HepG2 (cell line): ENCODE measurements around the gene POLRMT.
A peak's percentile ranks its signal among the peaks of the same experiment; 100 is the strongest.

Source experiments
- ASH2L ChIP-seq: fragments of 300-600, 200-600 bp; sonication (generic); IDR thresholded peaks from 2 replicates; pipeline ENCODE4 v1.7.0; 2017; ENCODE audit warnings: low read depth, mild to moderate bottlenecking, moderate library complexity, mixed read lengths, low read length; ENCODE audit not compliant: insufficient read length
- CTCF ChIP-seq: sonication (generic); formaldehyde crosslinking; IDR thresholded peaks from 2 replicates; pipeline ENCODE4 v1.5.0; 2020; ENCODE audit warnings: mild to moderate bottlenecking, missing genetic modification reagents, moderate library complexity
- EZH2 ChIP-seq: conservative IDR thresholded peaks from 2 replicates; pipeline ENCODE4 v1.6.1; 2012; ENCODE audit warnings: mild to moderate bottlenecking, low read depth, low read length, moderate library complexity
- FOXM1 ChIP-seq: sonication (generic); formaldehyde crosslinking; IDR thresholded peaks from 2 replicates; pipeline ENCODE4 v1.5.0; 2020; ENCODE audit warnings: missing genetic modification reagents
- HCFC1 ChIP-seq: fragments of 150-350 bp; IDR thresholded peaks from 2 replicates; pipeline ENCODE4 v1.6.1; 2014; ENCODE audit warnings: low read depth, low read length
- ZBTB40 ChIP-seq, 2 experiments: fragments of 450-650 bp in 1 of 2; sonication (generic) in 1 of 2; formaldehyde crosslinking in 1 of 2; IDR thresholded peaks; 2 replicates each; pipeline versions ENCODE4 v1.6.1 to v1.8.0; 2016 to 2022; ENCODE audit warnings: antibody characterized with exemption in 1 of 2, mild to moderate bottlenecking in 1 of 2, missing genetic modification reagents in 1 of 2
- ZBTB44 ChIP-seq: sonication (generic); formaldehyde crosslinking; IDR thresholded peaks from 2 replicates; pipeline ENCODE4 v1.4.0; 2020; ENCODE audit warnings: missing genetic modification reagents
- ZNF367 ChIP-seq: sonication (generic); formaldehyde crosslinking; IDR thresholded peaks from 2 replicates; pipeline ENCODE4 v1.4.0; 2020; ENCODE audit warnings: missing genetic modification reagents, borderline replicate concordance
- ZNF549 ChIP-seq: sonication (generic); formaldehyde crosslinking; IDR thresholded peaks from 2 replicates; pipeline ENCODE4 v1.5.0; 2020; ENCODE audit warnings: missing genetic modification reagents
- ZNF776 ChIP-seq: sonication (generic); formaldehyde crosslinking; IDR thresholded peaks from 2 replicates; pipeline ENCODE4 v1.4.0; 2020; ENCODE audit warnings: mild to moderate bottlenecking, missing genetic modification reagents

GRCh38 chr19:628168-628567 is 5.2 kb downstream of the POLRMT start:
- TF ChIP-seq ZNF549 (CRISPR knock-in tag) (no peak), CTCF (peak; percentile 70), ZNF776 (CRISPR knock-in tag) (no peak), FOXM1 (CRISPR knock-in tag) (no peak), HCFC1 (no peak), ZBTB40 (IDR thresholded peaks at IDR 0.05) (no peak), ZBTB40 (CRISPR knock-in tag; IDR thresholded peaks at IDR 0.05) (no peak), ASH2L (no peak), EZH2 (no peak), ZNF367 (CRISPR knock-in tag) (no peak), ZBTB44 (CRISPR knock-in tag) (no peak)
